ENCODE measurements around the gene ALKAL2. TPM values are rescaled to one million over a fixed set of nuclear protein-coding genes. Genes with fewer than 3 reads are reported as not detected.

The ALKAL2 gene
- total RNA-seq, 2 experiments from 2014 or later = not detected

DNA sequence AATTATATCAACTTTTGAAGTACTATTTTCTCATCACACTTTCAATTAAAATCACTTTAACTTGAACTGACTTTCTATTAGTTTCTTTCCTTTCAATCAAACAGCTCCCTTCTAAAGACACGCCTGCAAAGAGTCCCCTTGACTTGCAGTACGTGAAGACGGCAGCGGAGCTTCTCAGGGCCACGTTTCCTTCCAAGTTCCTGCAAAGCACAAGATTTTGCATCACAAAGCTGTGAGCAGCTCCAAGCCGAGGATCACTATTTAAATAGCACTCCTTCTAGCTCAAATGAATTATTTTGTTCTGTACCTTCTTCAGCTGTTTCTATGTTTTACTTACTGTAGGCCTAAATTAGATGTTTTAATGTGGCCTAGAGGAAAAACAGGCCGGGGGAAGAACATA lies 54.9 kb downstream of the ALKAL2 start:
- H3K4me3 ChIP-seq (ENCODE audit: low read length) = no peak overlapping the region
- Mint-ChIP-seq H3K4me1 (ENCODE audit: low read depth) (no peaks in the 10 kb centered on the region), H3K9me3 (no peaks in the 10 kb centered on the region), H3K36me3 (ENCODE audit: low read depth) (peaks cover 58% of the 10 kb centered on the region), H3K27me3 (no peaks in the 10 kb centered on the region), H3K4me3 (no peak overlapping the region), H3K27ac (no peak overlapping the region)
- no peaks in the 10 kb centered on the region for H3K9me3 ChIP-seq (ENCODE audit: control insufficient read depth in 1 of 2, insufficient read depth in 1 of 2, low read length in 2 of 2)
- intact Hi-C loops (cut with DNase I, micrococcal nuclease) = no loop called here
- H3K36me3 ChIP-seq (ENCODE audit: insufficient read depth, low read length) = peaks cover 4% of the 10 kb centered on the region
- TF ChIP-seq, protein P1, sequence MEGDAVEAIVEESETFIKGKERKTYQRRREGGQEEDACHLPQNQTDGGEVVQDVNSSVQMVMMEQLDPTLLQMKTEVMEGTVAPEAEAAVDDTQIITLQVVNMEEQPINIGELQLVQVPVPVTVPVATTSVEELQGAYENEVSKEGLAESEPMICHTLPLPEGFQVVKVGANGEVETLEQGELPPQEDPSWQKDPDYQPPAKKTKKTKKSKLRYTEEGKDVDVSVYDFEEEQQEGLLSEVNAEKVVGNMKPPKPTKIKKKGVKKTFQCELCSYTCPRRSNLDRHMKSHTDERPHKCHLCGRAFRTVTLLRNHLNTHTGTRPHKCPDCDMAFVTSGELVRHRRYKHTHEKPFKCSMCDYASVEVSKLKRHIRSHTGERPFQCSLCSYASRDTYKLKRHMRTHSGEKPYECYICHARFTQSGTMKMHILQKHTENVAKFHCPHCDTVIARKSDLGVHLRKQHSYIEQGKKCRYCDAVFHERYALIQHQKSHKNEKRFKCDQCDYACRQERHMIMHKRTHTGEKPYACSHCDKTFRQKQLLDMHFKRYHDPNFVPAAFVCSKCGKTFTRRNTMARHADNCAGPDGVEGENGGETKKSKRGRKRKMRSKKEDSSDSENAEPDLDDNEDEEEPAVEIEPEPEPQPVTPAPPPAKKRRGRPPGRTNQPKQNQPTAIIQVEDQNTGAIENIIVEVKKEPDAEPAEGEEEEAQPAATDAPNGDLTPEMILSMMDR (IDR thresholded peaks at IDR 0.05) = no peak
- ChIA-PET POLR2A (no interaction called here), CTCF (no interaction called here)
- H3K4me1 ChIP-seq (ENCODE audit: insufficient read depth, low read length) = no peaks in the 10 kb centered on the region
- no peak overlapping the region for H3K27ac ChIP-seq (ENCODE audit: low read depth in 1 of 2, low read length in 2 of 2)
- ATAC-seq (ENCODE audit: poor library complexity) (no peak), DNase-seq (no peak)
- H3K27me3 ChIP-seq (ENCODE audit: control insufficient read depth in 1 of 2, insufficient read depth in 2 of 2, low read length in 2 of 2) = no peaks in the 10 kb centered on the region

DNA sequence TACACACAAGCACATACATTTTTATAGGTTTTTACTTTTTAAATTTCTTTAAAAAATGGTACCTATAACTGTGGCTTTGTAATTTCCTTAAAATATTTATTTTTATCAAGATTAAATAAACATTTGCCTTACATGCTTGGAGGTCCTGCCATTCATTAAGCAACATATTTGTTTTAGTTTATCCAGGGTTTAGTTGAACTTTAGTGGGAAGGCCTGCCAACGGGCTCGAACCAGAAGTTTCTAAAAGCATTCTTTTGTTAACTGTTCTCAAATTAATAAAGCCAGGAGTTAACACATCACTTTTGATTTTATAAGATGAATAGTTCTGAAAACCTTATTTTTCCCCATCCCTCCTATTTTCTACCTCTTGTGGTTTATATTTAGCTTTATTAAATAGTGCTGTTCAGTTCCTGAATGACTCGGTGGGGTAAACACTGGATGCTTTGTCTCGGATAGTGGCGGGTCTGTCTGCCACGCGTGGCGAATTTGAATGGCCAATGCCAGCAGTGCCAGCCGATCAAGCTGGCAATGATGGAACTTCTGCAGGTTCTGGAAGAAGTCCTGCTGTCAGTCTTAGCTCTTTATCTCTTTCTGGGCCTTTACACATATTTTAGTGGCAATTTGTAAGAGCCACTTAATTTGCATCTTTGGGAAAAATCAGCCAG lies 56.2 kb downstream of the ALKAL2 start:
- ATAC-seq (ENCODE audit: poor library complexity) (no peak), DNase-seq (no peak)
- CTCF ChIA-PET = no interaction called here
- TF ChIP-seq, protein P1 (IDR thresholded peaks at IDR 0.05) = no peak
- POLR2A ChIA-PET = no interaction called here
- no peak overlapping the region for H3K4me3 Mint-ChIP-seq
- H3K27ac Mint-ChIP-seq = no peak overlapping the region
- no peaks in the 10 kb centered on the region for H3K27me3 Mint-ChIP-seq
- H3K36me3 ChIP-seq (ENCODE audit: insufficient read depth, low read length) = peaks cover 8% of the 10 kb centered on the region
- intact Hi-C loops (cut with DNase I, micrococcal nuclease) = no loop called here
- H3K4me1 Mint-ChIP-seq (ENCODE audit: low read depth) = no peaks in the 10 kb centered on the region
- no peak overlapping the region for H3K27ac ChIP-seq (ENCODE audit: low read depth in 1 of 2, low read length in 2 of 2)
- H3K9me3 ChIP-seq (ENCODE audit: control insufficient read depth in 1 of 2, insufficient read depth in 1 of 2, low read length in 2 of 2) = no peaks in the 10 kb centered on the region
- no peaks in the 10 kb centered on the region for H3K27me3 ChIP-seq (ENCODE audit: control insufficient read depth in 1 of 2, insufficient read depth in 2 of 2, low read length in 2 of 2)
- peaks cover 70% of the 10 kb centered on the region for H3K36me3 Mint-ChIP-seq (ENCODE audit: low read depth)
- H3K9me3 Mint-ChIP-seq = no peaks in the 10 kb centered on the region
- no peak overlapping the region for H3K4me3 ChIP-seq (ENCODE audit: low read length)
- no peaks in the 10 kb centered on the region for H3K4me1 ChIP-seq (ENCODE audit: insufficient read depth, low read length)

Other genes starting within 250 kb of the ALKAL2 start
- gene FAM110C, start 241.6 kb downstream of the ALKAL2 start, total RNA-seq = under 1 TPM; 0.16 to 0.36 TPM
- gene SH3YL1, start 24.1 kb downstream of the ALKAL2 start, total RNA-seq = 10 to 100 TPM; 59.7 to 61.9 TPM
- gene ACP1, start 23.1 kb downstream of the ALKAL2 start, total RNA-seq = 10 to 100 TPM; 89.7 to 93.2 TPM

Measured in CD4-positive, alpha-beta T cell (primary cell).